ENCODE data around the gene TUBGCP5.
A peak's percentile ranks its signal among the peaks of the same experiment; 100 is the strongest.
"Not testable (repeated sequence)": the region's sequence is repeated elsewhere in the genome, so short reads cannot be mapped to it uniquely, and the experiment has no call there.

TUBGCP5 gene

GRCh38 chr15:22989576-22990477 lies 49.5 kb downstream of the TUBGCP5 start:
- peaks cover 4 to 8% of the 10 kb centered on the region in 2 donors for H3K36me3 ChIP-seq (ENCODE audit: control insufficient read depth in 1 of 2, insufficient read depth in 2 of 2, low read length in 2 of 2)
- H3K27me3 ChIP-seq (ENCODE audit: low read depth, low read length), result no peaks in the 10 kb centered on the region
- no peak overlapping the region for H3K4me3 ChIP-seq (ENCODE audit: low read depth in 1 of 2, low read length in 2 of 2)
- H3K4me1 ChIP-seq (ENCODE audit: control insufficient read depth in 1 of 2, insufficient read depth in 2 of 2, low read length in 2 of 2), result no peaks in the 10 kb centered on the region
- no peaks in the 10 kb centered on the region for H3K9me3 ChIP-seq (ENCODE audit: control insufficient read depth in 1 of 2, low read length in 2 of 2)
- no peak overlapping the region for H3K27ac ChIP-seq (ENCODE audit: low read length)

- peaks cover 0 to 2% of the 10 kb centered on the region in 2 donors for H3K36me3 ChIP-seq (ENCODE audit: control insufficient read depth in 1 of 2, insufficient read depth in 2 of 2, low read length in 2 of 2)
- H3K4me3 ChIP-seq (ENCODE audit: low read depth in 1 of 2, low read length in 2 of 2), result no peak overlapping the region
- H3K27ac ChIP-seq (ENCODE audit: low read length), result no peak overlapping the region
- no peaks in the 10 kb centered on the region for H3K27me3 ChIP-seq (ENCODE audit: low read depth, low read length)
- no peaks in the 10 kb centered on the region for H3K9me3 ChIP-seq (ENCODE audit: control insufficient read depth in 1 of 2, low read length in 2 of 2)
- no peaks in the 10 kb centered on the region for H3K4me1 ChIP-seq (ENCODE audit: control insufficient read depth in 1 of 2, insufficient read depth in 2 of 2, low read length in 2 of 2)
These were observed 50.6 kb downstream of the TUBGCP5 start for GRCh38 chr15:22988811-22989210.

GRCh38 chr15:22981931-22982330 lies 57.4 kb downstream of the TUBGCP5 start:
- H3K4me1 ChIP-seq (ENCODE audit: control insufficient read depth in 1 of 2, insufficient read depth in 2 of 2, low read length in 2 of 2); H3K27ac ChIP-seq (ENCODE audit: low read length); H3K9me3 ChIP-seq (ENCODE audit: control insufficient read depth in 1 of 2, low read length in 2 of 2); H3K4me3 ChIP-seq (ENCODE audit: low read depth in 1 of 2, low read length in 2 of 2); H3K27me3 ChIP-seq (ENCODE audit: low read depth, low read length); H3K36me3 ChIP-seq (ENCODE audit: control insufficient read depth in 1 of 2, insufficient read depth in 2 of 2, low read length in 2 of 2): not testable (repeated sequence)

GRCh38 chr15:22981051-22981840 lies 58.1 kb downstream of the TUBGCP5 start:
- H3K27me3 ChIP-seq (ENCODE audit: low read depth, low read length), result no peaks in the 10 kb centered on the region
- H3K36me3 ChIP-seq (ENCODE audit: control insufficient read depth in 1 of 2, insufficient read depth in 2 of 2, low read length in 2 of 2), result no peaks in the 10 kb centered on the region
- H3K9me3 ChIP-seq (ENCODE audit: control insufficient read depth in 1 of 2, low read length in 2 of 2), result no peaks in the 10 kb centered on the region
- peak overlapping the region; percentile 52 to 72 for H3K4me3 ChIP-seq (ENCODE audit: low read depth in 1 of 2, low read length in 2 of 2)
- H3K27ac ChIP-seq (ENCODE audit: low read length), result no peak overlapping the region
- H3K4me1 ChIP-seq (ENCODE audit: control insufficient read depth in 1 of 2, insufficient read depth in 2 of 2, low read length in 2 of 2), result peaks cover 0 to 9% of the 10 kb centered on the region in 2 donors

GRCh38 chr15:22980189-22981050 lies 58.9 kb downstream of the TUBGCP5 start, which contains the start of gene CYFIP1:
Gene CYFIP1, minus strand, starts transcription at chr15:22980368. Its CDS starts 33,083 bp downstream, at chr15:22947285.
- peak within 1 kb of the TSS; percentile 72 to 98 for H3K4me3 ChIP-seq (ENCODE audit: low read depth in 1 of 2, low read length in 2 of 2)
- H3K4me1 ChIP-seq (ENCODE audit: control insufficient read depth in 1 of 2, insufficient read depth in 2 of 2, low read length in 2 of 2), result peaks cover 0 to 9% of the 10 kb centered on the region in 2 donors
- peak within 1 kb of the TSS; percentile 65 for H3K27ac ChIP-seq (ENCODE audit: low read length)
- no peaks in the 10 kb centered on the region for H3K36me3 ChIP-seq (ENCODE audit: control insufficient read depth in 1 of 2, insufficient read depth in 2 of 2, low read length in 2 of 2)
- H3K27me3 ChIP-seq (ENCODE audit: low read depth, low read length), result no peaks in the 10 kb centered on the region
- no peaks in the 10 kb centered on the region for H3K9me3 ChIP-seq (ENCODE audit: control insufficient read depth in 1 of 2, low read length in 2 of 2)

- Histone ChIP-seq H3K4me3 (ENCODE audit: low read depth in 1 of 2, low read length in 2 of 2) (peak overlapping the region; percentile 72 to 98), H3K27ac (ENCODE audit: low read length) (peak overlapping the region; percentile 65), H3K27me3 (ENCODE audit: low read depth, low read length) (no peaks in the 10 kb centered on the region), H3K9me3 (ENCODE audit: control insufficient read depth in 1 of 2, low read length in 2 of 2) (no peaks in the 10 kb centered on the region), H3K36me3 (ENCODE audit: control insufficient read depth in 1 of 2, insufficient read depth in 2 of 2, low read length in 2 of 2) (no peaks in the 10 kb centered on the region), H3K4me1 (ENCODE audit: control insufficient read depth in 1 of 2, insufficient read depth in 2 of 2, low read length in 2 of 2) (peaks cover 0 to 9% of the 10 kb centered on the region in 2 donors)
These were observed 59.9 kb downstream of the TUBGCP5 start for GRCh38 chr15:22979238-22980188.

- Histone ChIP-seq H3K4me1 (ENCODE audit: control insufficient read depth in 1 of 2, insufficient read depth in 2 of 2, low read length in 2 of 2) (peaks cover 0 to 9% of the 10 kb centered on the region in 2 donors), H3K9me3 (ENCODE audit: control insufficient read depth in 1 of 2, low read length in 2 of 2) (no peaks in the 10 kb centered on the region), H3K4me3 (ENCODE audit: low read depth in 1 of 2, low read length in 2 of 2) (peak overlapping the region; percentile 72 to 98), H3K27ac (ENCODE audit: low read length) (no peak overlapping the region), H3K27me3 (ENCODE audit: low read depth, low read length) (no peaks in the 10 kb centered on the region), H3K36me3 (ENCODE audit: control insufficient read depth in 1 of 2, insufficient read depth in 2 of 2, low read length in 2 of 2) (no peaks in the 10 kb centered on the region)
These were observed 60.6 kb downstream of the TUBGCP5 start for GRCh38 chr15:22978691-22979237.

- peaks cover 0 to 11% of the 10 kb centered on the region in 2 donors for H3K4me1 ChIP-seq (ENCODE audit: control insufficient read depth in 1 of 2, insufficient read depth in 2 of 2, low read length in 2 of 2)
These were observed 64.6 kb downstream of the TUBGCP5 start for GRCh38 chr15:22974745-22975144.

GRCh38 chr15:22973987-22974386 lies 65.4 kb downstream of the TUBGCP5 start:
- H3K4me3 ChIP-seq (ENCODE audit: low read depth in 1 of 2, low read length in 2 of 2), result no peak overlapping the region
- H3K36me3 ChIP-seq (ENCODE audit: control insufficient read depth in 1 of 2, insufficient read depth in 2 of 2, low read length in 2 of 2), result no peaks in the 10 kb centered on the region
- H3K4me1 ChIP-seq (ENCODE audit: control insufficient read depth in 1 of 2, insufficient read depth in 2 of 2, low read length in 2 of 2), result peaks cover 0 to 13% of the 10 kb centered on the region in 2 donors
- H3K27ac ChIP-seq (ENCODE audit: low read length), result no peak overlapping the region
- no peaks in the 10 kb centered on the region for H3K9me3 ChIP-seq (ENCODE audit: control insufficient read depth in 1 of 2, low read length in 2 of 2)
- no peaks in the 10 kb centered on the region for H3K27me3 ChIP-seq (ENCODE audit: low read depth, low read length)

More at GRCh38 chr15:22974745-22975144, 64.6 kb downstream of the TUBGCP5 start:
- H3K27me3 ChIP-seq (ENCODE audit: low read depth, low read length), result no peaks in the 10 kb centered on the region
- no peak overlapping the region for H3K27ac ChIP-seq (ENCODE audit: low read length)
- H3K36me3 ChIP-seq (ENCODE audit: control insufficient read depth in 1 of 2, insufficient read depth in 2 of 2, low read length in 2 of 2), result no peaks in the 10 kb centered on the region
- no peak overlapping the region for H3K4me3 ChIP-seq (ENCODE audit: low read depth in 1 of 2, low read length in 2 of 2)
- no peaks in the 10 kb centered on the region for H3K9me3 ChIP-seq (ENCODE audit: control insufficient read depth in 1 of 2, low read length in 2 of 2)

- Histone ChIP-seq H3K4me3 (ENCODE audit: low read depth in 1 of 2, low read length in 2 of 2) (no peak overlapping the region), H3K27me3 (ENCODE audit: low read depth, low read length) (no peaks in the 10 kb centered on the region), H3K9me3 (ENCODE audit: control insufficient read depth in 1 of 2, low read length in 2 of 2) (no peaks in the 10 kb centered on the region), H3K36me3 (ENCODE audit: control insufficient read depth in 1 of 2, insufficient read depth in 2 of 2, low read length in 2 of 2) (no peaks in the 10 kb centered on the region), H3K27ac (ENCODE audit: low read length) (no peak overlapping the region), H3K4me1 (ENCODE audit: control insufficient read depth in 1 of 2, insufficient read depth in 2 of 2, low read length in 2 of 2) (peaks cover 0 to 13% of the 10 kb centered on the region in 2 donors)
These were observed 66.1 kb downstream of the TUBGCP5 start for GRCh38 chr15:22973286-22973685.

All from muscle layer of duodenum (tissue), 2 donors.